ENCODE measurements around the gene GPR37.

The GPR37 gene

GRCh38 chr7:124781418-124781817 is 15.8 kb upstream of the GPR37 start:
- DNase-seq (ENCODE audit: extremely low read depth in 1 of 2, low read depth in 1 of 2) = no peak

- DNase-seq (ENCODE audit: extremely low read depth in 1 of 2, low read depth in 1 of 2) = no peak
Measured at GRCh38 chr7:124780608-124781007, 15.0 kb upstream of the GPR37 start.

- no peak for DNase-seq (ENCODE audit: extremely low read depth in 1 of 2, low read depth in 1 of 2)
Measured at GRCh38 chr7:124780056-124780455, 14.5 kb upstream of the GPR37 start.

GRCh38 chr7:124779620-124780019 is 14.0 kb upstream of the GPR37 start:
- DNase-seq (ENCODE audit: extremely low read depth in 1 of 2, low read depth in 1 of 2) = no peak

- no peak for DNase-seq (ENCODE audit: extremely low read depth in 1 of 2, low read depth in 1 of 2)
Measured at GRCh38 chr7:124779194-124779593, 13.6 kb upstream of the GPR37 start.

GRCh38 chr7:124777268-124777667 is 11.7 kb upstream of the GPR37 start:
- no peak for DNase-seq (ENCODE audit: extremely low read depth in 1 of 2, low read depth in 1 of 2)

- DNase-seq (ENCODE audit: extremely low read depth in 1 of 2, low read depth in 1 of 2) = no peak
Measured at GRCh38 chr7:124776153-124776552, 10.6 kb upstream of the GPR37 start.

GRCh38 chr7:124775422-124775821 is 9.8 kb upstream of the GPR37 start:
- no peak for DNase-seq (ENCODE audit: extremely low read depth in 1 of 2, low read depth in 1 of 2)

- DNase-seq (ENCODE audit: extremely low read depth in 1 of 2, low read depth in 1 of 2) = no peak
Measured at GRCh38 chr7:124773938-124774337, 8.3 kb upstream of the GPR37 start.

- DNase-seq (ENCODE audit: extremely low read depth in 1 of 2, low read depth in 1 of 2) = no peak
Measured at GRCh38 chr7:124773339-124773738, 7.7 kb upstream of the GPR37 start.

GRCh38 chr7:124769136-124769535 is 3.5 kb upstream of the GPR37 start:
- no peak for DNase-seq (ENCODE audit: extremely low read depth in 1 of 2, low read depth in 1 of 2)

- no peak for DNase-seq (ENCODE audit: extremely low read depth in 1 of 2, low read depth in 1 of 2)
Measured at GRCh38 chr7:124768525-124768924, 2.9 kb upstream of the GPR37 start.

GRCh38 chr7:124764847-124765400 is 668 bp downstream of the GPR37 start:
- no peak for DNase-seq (ENCODE audit: extremely low read depth in 1 of 2, low read depth in 1 of 2)

- no peak for DNase-seq (ENCODE audit: extremely low read depth in 1 of 2, low read depth in 1 of 2)
Measured at GRCh38 chr7:124764051-124764846, 1.3 kb downstream of the GPR37 start.

- no peak for DNase-seq (ENCODE audit: extremely low read depth in 1 of 2, low read depth in 1 of 2)
Measured at GRCh38 chr7:124762611-124763143, 2.9 kb downstream of the GPR37 start.

- DNase-seq (ENCODE audit: extremely low read depth in 1 of 2, low read depth in 1 of 2) = no peak
Measured at GRCh38 chr7:124761164-124761715, 4.4 kb downstream of the GPR37 start.

GRCh38 chr7:124758327-124758726 is 7.3 kb downstream of the GPR37 start:
- DNase-seq (ENCODE audit: extremely low read depth in 1 of 2, low read depth in 1 of 2) = no peak

- DNase-seq (ENCODE audit: extremely low read depth in 1 of 2, low read depth in 1 of 2) = no peak
Measured at GRCh38 chr7:124754576-124755268, 10.9 kb downstream of the GPR37 start.

- DNase-seq (ENCODE audit: extremely low read depth in 1 of 2, low read depth in 1 of 2) = no peak
Measured at GRCh38 chr7:124752310-124752709, 13.3 kb downstream of the GPR37 start.

- DNase-seq (ENCODE audit: extremely low read depth in 1 of 2, low read depth in 1 of 2) = no peak
Measured at GRCh38 chr7:124751027-124751426, 14.6 kb downstream of the GPR37 start.

- no peak for DNase-seq (ENCODE audit: extremely low read depth in 1 of 2, low read depth in 1 of 2)
Measured at GRCh38 chr7:124747072-124747471, 18.5 kb downstream of the GPR37 start.
